GM21723 (cell line): Measurements from ENCODE around the gene CAPZB.

Experiments used
- ATAC-seq: cut with Tn5 transposase; IDR thresholded peaks from one replicate; pipeline ENCODE4 v1.9.1; 2021; ENCODE audit warnings: mild to moderate bottlenecking, moderate library complexity; ENCODE audit not compliant: unreplicated experiment

Gene CAPZB

DNA sequence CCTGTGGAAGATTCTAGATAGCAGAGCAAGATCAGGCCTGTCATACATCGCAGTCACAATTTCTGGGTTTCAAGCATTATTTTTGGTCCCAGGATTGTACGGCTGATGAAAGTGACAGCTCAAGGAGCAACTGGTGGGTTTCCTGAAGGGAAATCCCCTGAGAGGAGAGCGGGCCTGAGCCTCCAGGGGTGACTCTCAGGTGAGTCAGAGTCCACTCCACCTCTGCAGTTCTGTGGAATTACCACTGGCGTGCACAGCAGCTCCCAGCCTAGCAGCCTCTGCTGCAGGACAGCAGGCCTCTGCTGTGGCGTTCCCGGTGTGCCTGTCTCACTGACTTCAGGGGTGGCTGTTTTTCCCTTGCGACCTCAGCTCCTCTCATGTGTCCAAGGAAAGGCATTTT, 148.8 kb downstream of the CAPZB start:
- ATAC-seq = no peak

- no peak for ATAC-seq
These were observed 151.6 kb downstream of the CAPZB start for GRCh38 chr1:19333587-19334354.

DNA sequence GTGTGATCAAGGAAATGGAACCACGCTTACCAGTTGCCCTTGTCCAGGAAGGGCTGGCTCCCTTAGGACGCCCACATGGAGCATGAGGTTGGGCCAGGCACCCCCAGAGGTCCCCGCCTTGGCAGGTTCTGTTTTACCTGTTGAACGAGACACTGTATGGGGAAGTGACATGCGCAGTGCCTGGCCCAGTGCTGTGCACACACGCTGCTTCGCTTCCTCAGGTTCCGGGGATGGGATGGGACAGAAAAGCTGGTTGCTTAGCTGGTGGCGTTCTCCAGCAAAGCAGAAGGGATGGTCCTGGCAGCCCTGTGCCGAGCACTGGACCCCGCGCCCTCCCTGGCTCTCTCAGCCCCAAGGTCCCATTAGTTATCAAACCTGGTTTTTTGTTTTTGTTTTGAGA, 152.5 kb downstream of the CAPZB start:
- no peak for ATAC-seq

DNA sequence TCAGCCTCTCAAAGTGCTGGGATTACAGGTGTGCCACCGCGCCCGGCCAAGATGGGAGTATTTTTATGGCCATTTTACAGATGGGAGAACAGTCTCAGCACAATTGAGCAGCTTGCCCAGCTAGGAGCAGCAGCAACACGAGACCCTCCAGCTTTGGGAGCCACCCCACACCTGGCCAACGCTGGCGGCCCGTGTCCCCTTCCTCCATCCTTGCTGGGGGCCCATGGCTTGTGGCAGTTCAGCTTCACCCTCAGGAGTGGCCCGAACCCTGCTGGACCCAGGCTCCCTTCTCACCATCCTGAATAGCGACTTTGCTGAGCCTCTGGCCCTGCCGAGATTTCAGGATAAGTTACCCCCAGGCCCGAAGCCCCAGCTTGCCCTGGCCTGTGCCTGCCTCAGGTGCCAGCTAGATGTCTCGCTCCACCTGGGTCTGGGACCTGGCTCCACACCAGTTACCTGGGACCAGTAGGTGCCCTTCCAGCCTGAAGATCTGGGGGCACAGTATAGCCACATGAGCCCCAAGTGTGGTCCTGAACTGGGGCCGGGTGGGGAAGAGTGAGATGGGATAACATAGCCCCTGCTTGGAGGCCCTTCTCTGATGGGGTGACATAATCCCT, 154.0 kb downstream of the CAPZB start:
- ATAC-seq = no peak

DNA sequence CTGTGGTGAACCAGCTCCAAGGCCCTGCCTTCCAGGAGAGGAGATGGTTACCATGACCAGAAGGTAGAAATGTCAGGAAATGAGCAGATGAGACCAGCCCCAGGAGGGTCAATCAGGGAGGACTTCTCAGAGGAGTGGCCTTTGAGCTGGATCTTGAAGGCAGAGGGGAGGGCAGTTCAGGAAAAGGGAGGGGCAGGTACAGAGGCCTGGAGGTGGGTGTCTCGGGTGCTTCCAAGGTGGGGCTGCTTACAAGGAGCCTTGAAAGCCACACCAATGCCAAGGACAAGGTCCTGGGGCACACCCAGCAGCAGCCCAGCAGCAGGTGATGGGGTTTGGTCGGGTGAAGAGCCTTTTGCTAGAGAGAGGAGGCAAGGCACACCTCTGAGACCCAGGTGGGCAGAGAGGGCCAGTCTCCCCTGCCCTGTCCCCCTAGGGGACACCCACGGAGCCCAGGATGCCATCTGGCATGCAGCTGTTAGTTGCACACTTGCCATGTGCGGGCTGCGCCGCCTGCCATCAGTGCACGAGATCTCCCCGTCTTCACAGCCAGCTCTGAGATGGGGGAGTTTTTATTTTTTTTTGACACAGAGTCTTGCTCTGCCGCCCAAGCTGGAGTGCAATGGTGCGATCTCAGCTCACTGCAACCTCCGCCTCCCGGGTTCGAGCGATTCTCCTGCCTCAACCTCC, 154.7 kb downstream of the CAPZB start:
- ATAC-seq = no peak

DNA sequence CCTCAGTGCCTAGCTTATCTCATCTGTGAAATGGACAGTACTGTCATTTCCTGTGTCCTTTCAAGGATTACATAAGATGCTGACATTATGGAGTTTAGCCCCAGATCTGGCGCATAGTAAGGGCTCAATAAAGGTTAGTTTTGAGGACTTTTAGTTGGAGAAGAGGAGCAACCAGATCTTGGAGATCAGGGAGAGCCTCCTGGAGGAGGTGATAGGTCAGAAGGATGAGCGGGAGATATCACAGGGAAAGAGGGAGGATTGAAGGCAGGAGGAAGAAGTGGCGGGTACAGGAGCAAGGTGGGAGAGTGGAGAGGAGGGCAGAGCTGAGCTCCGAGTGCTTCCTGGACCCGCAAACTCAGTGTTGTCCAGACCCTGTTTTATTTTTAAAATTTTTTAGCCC, 155.7 kb downstream of the CAPZB start:
- no peak for ATAC-seq

DNA sequence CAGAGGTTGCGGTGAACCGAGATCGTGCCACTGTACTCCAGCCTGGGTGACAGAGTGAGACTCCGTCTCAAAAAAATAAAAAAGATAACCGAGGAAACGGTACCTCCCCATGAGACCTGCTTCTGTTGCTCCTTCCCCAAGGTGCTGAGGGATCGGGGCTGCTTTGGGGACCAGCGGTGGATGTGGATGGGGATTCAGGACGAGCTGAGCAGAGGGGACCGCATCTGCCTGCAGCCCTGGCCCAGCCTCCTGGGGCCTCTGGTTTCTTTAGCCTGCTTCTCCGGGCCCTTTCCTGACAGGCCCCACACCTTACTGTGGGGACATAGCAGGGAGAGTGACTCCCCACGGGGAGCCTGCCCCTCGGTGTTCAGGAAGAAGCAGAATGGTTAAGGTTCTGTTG, 156.2 kb downstream of the CAPZB start:
- no peak for ATAC-seq

DNA sequence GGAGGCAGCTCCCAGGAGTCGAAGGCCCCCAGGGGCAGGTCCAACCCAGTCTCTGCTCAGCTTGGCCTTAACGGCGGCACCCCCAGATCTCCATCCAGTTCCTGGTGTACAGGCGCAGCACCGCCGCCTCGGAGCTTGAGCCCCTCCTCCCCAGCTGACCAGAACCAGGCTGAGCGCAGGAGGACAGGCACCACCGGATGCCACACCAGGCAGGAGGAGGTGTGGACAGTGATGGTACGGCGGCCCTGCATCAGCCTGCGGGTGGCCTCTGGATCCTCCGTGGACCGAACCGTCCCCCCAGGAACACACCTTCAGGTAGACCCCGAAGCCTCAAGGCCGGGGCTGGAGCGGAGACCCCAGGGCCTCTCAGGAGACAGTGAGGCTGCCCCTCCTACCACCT, 156.9 kb downstream of the CAPZB start:
- ATAC-seq = no peak

GRCh38 chr1:19327736-19328135, 157.6 kb downstream of the CAPZB start:
- ATAC-seq = no peak

- no peak for ATAC-seq
These were observed 158.0 kb downstream of the CAPZB start for GRCh38 chr1:19327301-19327700.

- ATAC-seq = no peak
These were observed 158.6 kb downstream of the CAPZB start for GRCh38 chr1:19326748-19327065.

DNA sequence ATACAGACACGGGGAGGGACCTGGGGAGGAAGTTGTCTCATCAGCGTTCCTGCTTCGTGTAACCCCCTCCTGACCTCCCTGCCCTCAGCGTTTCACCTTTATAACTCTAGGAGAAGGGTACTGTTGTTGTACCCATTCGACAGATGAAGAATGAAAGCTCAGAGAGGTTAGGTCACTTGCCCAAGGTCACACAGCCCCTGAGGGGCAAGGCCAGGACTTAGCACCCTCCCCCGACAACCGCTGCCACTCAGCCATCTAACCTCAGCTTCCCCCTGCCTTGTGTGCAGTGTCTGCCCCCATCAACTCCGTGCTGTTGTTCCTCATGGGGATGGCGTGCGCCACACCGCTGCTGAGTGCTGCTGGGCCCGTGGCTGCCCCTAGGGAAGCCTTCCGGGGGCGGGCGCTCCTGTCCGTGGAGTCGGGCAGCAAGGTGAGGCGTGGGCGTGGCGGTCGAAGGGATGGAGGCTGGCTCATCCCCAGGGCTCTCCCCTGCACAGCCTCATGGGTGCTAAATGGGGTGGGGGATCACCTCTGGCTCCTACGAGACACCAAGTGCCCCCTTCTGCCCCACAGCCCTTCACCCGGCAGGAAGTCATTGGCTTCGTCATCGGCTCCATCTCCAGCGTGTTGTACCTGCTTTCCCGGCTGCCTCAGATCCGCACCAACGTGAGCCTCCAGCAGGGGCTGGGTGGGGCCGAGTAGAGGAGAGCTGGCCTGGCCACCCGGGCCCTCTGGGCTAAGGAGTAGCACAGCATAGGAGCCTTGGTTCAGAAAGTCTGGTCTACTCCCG, 159.2 kb downstream of the CAPZB start:
- no peak for ATAC-seq

DNA sequence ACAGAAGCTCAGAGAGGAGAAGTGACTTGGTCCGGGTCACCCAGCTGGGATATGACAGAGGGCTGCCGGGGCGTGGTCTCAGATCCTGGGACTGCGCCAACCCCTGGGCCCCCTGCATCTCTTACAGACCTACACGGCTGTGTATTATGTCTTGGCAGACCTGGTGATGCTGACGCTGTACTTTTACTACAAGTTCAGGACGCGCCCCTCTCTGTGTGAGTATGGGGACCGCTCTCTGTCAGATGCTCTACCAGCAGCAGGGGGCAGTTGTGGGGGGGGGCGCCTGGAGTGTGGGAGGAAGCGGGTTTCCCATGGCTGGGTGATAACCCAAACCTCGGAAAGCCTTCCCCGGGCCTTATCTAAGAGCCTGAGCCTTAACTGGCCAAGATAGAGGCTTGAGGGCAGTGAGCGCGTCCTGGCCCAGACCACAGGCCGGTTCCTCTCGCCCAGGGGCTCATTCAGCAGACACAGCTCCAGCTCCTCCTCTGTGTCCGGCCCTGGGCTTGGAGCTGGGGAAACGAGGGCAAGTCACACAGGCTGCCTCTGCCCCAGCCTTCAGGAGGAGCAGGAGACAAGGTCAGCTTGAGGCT, 159.9 kb downstream of the CAPZB start:
- no peak for ATAC-seq

- ATAC-seq = no peak
These were observed 160.7 kb downstream of the CAPZB start for GRCh38 chr1:19324665-19324990.

DNA sequence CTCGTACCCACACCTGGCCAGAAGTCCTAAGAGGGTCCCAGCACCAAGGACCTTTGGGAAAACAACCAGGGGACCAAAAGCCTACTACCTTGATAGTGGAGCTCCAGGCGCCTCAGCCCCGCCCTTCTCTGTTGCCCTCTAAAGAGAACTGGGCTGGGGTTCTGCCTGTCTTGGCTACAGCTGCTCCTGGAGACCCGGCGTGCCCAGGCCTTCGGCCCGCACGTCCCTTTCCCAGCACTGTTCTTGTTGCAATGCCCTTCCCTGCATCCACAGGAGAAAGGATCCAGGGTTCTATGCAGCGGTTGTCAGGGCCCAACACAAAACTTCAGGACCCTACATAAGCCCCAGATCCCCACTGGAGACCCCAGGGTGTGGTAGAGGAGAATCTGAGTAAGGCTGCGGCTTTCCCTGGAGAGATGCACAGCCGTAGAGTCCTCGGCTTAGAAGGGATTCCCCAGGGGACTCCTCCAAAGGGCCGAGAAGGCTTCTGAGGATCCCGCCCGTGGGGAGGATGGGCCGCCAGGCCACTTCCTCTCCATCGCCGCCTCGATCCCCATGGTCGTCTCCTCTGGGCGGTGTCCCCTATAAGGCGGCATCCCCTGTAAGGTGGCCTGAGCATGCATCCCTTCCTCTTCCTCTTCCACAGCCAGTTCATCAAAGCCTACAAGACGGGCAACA, 161.2 kb downstream of the CAPZB start:
- no peak for ATAC-seq

GRCh38 chr1:19322481-19322880, 162.9 kb downstream of the CAPZB start:
- no peak for ATAC-seq

DNA sequence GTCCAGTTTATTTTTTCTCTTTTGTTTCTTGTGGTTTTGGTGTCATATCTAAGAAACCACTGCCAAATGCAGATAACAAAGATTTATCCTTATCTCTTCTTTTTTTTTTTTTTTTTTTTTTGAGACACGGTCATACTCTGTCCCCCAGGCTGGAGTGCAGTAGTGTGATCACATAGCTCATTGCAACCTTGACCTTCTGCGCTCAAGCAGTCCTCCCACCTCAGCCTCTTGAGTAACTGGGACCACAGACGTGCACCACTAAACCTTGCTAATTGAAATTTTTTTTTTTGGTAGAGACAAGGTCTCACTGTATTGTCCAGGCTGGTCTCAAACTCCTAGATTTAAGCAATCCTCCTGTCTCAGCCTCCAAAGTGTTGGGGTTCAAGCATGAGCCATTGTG, 164.3 kb downstream of the CAPZB start:
- ATAC-seq = no peak

DNA sequence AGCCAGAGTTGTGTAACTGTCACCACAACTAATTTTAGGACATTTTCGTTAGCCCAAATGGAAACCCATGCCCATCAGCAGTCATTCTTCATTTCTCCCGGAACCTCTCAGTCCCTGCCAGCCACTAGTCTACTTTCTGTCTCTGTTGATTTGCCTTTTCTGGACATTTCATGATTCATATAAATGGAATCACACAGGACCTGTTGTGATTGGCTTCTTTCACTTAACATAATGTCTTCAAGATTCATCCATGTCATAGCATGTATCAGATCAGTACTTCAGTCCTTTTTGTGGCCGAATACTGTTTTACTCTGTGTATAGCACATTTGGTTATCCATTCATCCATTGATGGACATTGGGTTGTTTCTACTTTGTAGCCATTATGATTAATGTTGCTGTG, 166.1 kb downstream of the CAPZB start:
- ATAC-seq = no peak

GRCh38 chr1:19317126-19317910, 168.0 kb downstream of the CAPZB start:
- ATAC-seq = no peak
